Stimulated activated CD4-positive, alpha-beta T cell treated with anti-CD3 and anti-CD28 coated beads, Interleukin-4, amount 100 ng/mL, for 48 hours (primary cell): ENCODE measurements around the gene MBTPS1.

Source experiments
- DNase-seq, 2 donors: peaks; one replicate each; pipeline ENCODE4 v3.0.0-alpha.2; 2020; ENCODE audit warnings: low read depth in 2 of 2

MBTPS1 gene

DNA sequence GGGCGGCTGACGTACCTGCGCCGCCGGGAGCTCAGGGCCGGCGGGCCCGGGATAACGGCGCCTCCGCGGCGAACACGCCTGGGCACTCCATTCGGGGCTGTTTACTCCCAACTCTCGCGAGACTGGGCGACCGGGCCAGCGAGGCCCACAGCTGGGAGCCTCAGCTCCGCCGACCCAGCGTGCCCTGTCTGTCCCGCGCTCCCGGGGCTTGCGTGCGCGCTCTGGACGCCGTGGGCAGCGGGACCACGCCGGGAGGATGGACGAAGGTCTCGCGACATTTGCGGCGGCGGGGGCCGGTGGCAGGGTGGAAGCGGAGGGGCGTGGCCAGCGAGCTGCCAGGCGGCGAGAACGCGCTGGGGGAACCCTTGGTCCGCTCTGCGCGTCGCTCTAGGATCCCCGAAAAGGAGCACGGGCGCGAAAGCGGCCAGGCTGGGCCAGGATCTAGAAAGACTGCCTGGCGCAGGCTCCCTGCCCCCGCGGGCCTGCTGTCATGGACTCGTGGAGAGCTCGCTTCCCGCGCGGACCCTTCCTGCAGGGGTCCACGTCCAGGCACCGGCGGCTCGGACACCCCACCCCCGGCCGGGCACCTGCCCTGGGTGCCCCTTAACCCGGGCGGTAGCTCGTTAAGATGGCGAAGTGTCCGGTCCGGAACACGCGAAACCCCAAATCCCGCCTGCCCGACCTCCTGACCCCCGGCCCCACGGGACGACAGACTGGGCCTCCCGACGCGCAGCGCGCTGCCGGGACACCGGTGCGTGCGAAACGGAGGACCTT lies at the start of gene MBTPS1:
Gene MBTPS1 (minus strand): TSS at position 223 of the 774 bp plus-strand sequence. CDS start 15,159 bp downstream, outside the sequence.
- DNase-seq = peak; percentile 98

DNA sequence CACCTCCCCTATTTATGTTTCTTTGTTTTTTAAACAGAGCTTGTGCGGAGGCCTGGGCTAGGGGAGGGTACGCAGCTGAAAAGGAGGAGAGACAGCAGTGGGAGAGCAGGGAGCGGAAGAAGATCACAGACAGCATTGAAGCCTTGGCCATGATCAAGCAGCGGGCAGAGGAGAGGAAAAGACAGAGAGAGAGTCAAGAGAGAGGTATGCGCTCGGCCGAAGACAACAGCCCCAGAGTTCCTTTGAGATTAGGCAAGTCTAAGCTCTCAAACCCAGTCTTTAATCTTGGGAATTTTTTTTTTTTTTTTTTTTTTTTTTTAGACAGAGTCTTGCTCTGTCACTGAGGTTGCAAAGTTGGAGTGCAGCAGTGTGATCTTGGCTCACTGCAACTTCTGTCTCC lies 49.0 kb upstream of the MBTPS1 start:
- DNase-seq = no peak

DNA sequence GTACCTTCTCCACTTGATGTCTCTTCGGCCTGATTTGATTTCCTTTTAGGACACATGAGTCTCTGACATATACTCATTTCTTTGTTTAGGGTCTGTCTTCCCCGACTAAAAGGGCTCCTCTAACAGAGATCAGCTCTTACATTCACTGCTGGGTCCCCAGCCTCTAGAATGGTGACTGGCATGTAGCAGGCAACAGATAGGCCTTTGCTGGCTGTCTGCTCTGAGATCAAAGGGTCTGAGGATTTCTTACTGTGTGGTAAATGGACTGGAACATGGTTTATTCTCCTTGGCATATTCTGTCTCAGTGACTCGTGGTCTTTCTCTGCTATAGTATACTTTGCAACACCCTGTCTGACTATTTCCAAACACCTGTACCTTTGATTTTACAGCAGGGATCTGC lies 45.1 kb upstream of the MBTPS1 start:
- no peak for DNase-seq

DNA sequence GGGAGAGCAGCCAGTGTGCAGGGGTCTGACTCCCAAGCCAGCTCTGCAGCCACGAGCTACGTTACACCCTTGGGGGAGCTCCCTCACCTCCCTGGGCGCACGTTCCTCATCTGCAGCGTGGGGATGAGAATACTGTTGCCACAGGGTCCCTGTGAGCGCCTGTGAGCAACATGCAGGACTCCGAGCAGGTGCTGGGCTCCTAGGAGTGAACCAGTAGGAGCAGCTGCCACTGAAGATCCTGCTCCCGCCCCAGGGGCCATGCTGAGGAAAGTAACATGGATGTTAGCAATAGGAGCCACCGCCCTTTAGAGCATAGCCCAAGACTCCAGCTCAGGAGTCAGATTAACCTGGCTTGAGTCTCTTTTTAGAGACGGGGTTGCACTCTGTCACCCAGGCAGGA lies 44.3 kb upstream of the MBTPS1 start:
- DNase-seq = no peak

DNA sequence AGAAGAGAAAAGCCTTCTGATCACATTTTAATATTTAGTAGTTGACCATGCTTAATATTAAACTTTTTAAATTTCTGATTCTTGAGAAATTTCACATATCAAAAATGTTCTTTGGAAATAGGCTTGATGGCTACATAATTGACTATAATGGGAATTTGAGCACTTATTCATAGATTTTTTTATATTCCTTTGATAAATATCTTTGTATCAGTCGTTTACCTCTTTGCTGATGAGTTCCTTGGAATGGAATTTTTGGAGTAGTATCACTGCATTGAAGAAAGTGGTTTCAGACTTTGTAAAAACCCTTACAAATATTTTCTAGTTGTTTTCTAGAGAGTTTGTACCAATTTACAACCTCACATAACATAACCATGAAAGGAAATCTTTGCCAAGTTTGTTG lies 43.1 kb upstream of the MBTPS1 start:
- no peak for DNase-seq

DNA sequence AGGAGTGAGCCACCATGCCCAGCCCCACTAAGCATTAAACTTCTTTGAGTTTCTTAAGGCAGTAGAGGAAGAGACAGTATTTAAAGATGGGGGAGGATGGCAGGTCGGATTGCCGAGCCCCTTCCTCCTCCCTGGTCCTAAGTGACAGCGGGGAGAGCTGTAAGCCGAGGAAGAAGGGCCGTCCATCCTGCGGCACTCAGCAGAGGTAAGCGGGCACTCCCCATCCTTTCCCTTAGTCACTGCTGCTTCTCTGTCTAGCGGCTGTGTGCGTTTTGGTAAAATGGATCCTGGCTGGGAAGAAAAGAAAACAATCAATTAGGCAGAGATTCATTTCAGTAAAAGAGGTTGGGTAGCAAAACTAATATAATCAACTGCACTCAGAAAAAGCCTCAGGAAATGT lies 42.3 kb upstream of the MBTPS1 start:
- DNase-seq = no peak

DNA sequence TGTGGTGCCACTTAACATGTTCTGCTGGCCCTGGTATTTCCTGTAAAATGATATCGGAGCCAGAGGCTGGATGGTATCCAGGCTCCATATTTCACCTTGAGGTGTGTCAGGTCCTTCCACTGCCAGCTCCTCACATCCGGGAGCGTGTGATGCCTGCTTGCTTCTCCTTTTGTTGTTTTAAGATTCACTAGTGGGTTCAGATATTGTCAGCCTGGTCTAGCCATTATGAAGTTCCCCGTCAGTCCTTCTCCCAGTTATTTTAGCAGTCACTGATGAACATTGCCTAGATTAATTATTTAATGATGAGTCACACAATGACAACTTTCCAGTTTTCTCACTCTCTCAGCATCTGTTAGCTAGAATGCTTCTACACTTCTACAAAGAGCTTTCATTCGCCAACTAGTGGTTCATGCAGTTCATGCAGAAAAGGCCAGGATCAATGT lies 39.6 kb upstream of the MBTPS1 start:
- DNase-seq = no peak

DNA sequence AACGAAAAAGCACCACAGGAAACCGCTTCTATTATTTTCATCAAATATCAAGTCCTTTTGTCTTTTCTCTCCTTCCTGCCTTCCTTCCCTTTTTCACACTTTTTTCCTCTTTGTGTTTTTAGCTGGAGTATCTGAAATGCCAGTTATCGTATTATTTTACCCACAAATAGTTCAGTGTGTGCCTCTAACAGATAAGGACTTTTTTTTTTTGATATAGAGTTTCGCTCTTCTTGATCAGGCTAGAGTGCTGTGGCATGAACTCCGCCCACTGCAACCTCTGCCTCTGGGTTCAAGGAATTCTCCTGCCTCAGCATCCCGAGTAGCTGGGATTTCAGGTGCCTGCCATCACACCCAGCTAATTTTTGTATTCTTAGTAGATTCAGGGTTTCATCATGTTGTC lies 39.0 kb upstream of the MBTPS1 start:
- no peak for DNase-seq

DNA sequence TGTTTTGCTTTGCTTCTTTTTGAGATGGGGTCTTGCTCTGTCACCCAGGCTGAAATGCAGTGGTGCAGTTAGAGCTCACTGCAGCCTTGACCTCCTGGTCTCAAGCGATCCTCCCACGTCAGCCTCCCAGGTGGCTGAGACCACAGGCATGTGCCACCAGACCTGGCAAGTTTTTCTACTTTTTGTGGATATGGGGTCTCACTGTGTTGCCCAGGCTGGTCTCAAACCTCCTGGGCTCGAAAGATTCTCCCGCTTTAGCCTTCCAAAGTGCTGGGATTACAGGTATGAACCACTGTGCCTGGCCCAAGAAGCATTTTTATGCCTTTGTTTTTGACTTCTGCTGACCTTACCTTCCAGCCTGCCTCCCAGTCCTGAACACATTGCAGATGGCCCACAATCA lies 38.5 kb upstream of the MBTPS1 start:
- DNase-seq = no peak

DNA sequence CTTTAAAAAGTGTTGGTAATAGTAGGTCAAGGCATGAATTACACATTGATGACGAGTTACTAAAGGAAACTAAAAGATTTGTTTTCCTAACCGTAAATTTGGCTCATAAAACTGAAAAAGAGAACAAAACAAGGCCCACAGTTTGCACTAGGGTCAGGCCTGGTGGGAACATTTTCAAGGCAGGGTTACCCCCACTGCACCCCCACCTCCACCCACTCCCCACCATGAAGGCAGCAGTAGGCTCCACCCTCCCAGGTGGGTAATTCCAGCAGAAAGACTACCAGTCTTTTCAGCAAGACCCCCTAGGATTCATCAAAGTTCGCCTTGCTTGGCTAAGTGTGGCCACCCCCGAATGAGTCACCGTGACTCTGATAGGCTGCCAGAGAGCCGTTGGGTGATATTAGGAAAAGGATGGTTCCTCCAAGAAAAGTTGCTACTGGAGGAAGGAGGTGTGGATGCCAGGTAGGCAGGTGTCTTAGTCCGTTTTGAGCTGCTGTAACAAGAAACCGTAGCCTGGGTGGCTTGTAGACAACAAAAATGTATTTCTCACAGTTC lies 37.0 kb upstream of the MBTPS1 start:
- no peak for DNase-seq

DNA sequence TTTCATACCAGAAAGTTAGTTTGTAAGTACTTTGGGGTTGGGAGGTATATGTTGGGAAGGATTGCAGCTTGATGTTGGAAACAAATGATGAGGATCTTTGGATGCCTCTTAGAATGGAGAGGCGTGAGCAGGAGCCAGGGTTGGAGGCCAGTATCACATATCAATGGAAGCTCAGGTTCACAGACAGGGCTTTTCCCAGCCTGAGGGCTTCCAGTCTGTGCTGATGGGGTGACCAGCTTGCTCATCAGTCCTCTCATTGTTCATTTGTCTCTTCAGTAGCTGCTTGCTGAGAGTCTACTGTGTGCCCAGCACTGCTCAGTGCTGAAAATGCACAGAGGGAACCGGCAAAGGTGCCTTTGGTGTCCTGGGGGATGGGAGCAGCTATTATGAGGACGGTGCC lies 34.2 kb upstream of the MBTPS1 start:
- no peak for DNase-seq

DNA sequence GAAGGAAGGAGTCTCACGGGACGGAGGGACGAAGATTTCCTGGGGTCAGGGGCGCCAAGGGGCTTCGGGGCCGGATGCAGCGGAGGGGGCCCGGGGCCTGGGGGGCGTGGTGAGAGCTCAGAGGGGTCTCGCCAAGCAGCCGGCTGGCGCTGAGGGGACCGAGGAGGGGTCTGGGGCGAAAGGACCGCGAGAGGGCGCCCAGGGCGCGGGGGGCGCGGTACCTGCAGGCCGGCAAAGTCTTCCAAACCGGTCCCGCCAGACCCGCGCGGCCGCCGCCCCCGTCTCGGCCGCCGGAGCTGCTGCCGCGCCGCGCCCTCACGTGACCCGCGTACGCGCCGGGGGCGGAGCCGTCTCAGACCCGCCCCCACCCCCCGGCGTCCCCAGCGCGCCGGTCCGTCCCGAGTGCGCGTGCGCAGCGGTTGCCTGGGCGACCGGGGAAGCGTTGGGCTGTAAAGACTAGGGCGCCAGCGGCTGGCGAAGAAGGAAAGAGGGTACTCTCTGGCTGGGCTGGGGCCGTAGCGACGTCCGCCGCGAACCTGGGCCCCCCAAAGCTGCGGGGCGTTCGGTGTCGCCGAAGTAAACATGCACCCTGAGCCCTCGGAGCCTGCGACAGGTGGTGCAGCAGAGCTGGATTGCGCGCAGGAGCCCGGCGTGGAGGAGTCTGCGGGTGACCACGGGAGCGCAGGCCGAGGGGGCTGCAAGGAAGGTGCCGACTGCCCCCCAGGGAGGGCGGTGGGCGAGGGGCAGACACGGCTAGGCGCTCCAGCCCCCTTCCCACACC lies 28.3 kb upstream of the MBTPS1 start, which contains the start of the genes DNAAF1 and HSDL1:
Gene DNAAF1 (plus strand): TSS at position 450 of the 781 bp plus-strand sequence. CDS start 133 bp downstream, at position 583.
Gene HSDL1 (minus strand): TSS at position 319 of the 781 bp plus-strand sequence. CDS start 13,856 bp downstream, outside the sequence.
- DNase-seq = peak; percentile 90 to 95

DNA sequence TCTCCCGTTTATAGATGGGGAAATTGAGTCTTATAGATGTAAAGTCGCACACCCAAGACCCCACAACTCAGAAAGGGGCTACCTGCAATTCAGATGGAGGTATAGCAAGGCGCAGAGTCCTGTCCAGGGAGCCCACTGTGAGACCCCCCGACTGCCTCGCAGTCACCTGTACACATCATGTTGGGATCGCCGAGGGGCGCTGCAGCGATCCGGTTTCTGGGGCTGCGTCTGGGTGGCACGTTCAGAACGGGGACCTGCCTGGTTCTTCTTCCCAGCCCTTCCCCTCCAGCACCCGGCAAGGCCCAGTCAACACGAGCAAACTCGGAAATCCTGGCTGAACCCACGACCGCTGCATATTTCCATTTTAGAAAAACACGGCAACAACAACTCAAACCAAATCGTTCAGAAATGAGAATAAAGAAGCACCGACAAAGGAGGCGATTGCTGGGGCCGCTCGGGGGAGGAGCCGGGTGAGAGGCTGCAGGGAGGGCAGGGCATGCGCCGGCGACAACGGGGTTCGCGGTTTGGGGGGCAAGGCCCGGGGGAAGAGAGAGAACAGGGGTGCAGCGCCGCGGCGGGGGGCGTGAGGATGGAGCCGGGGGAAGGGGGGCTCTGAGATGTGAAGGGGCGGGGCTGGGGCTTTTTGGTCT lies 27.6 kb upstream of the MBTPS1 start:
- DNase-seq = peak; percentile 12 to 41

DNA sequence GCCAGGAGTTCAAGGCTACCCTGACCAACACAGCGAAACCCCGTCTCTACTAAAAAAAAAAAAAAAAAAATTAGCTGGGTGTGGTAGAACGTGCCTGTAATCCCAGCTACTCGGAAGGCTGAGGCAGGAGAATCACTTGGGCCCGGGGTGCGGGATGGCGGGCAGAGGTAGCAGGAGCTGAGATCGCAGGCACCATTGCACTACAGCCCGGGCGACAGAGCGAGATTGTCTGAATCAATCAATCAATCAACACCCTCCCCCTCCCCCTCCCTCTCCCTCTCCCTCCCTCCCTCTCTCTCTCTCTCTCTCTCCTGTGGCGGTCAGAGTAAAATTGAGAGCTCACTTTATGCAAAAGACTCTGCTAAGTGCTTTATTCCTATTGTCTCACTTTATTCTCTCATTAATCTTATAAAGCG lies 27.1 kb upstream of the MBTPS1 start:
- DNase-seq = no peak

DNA sequence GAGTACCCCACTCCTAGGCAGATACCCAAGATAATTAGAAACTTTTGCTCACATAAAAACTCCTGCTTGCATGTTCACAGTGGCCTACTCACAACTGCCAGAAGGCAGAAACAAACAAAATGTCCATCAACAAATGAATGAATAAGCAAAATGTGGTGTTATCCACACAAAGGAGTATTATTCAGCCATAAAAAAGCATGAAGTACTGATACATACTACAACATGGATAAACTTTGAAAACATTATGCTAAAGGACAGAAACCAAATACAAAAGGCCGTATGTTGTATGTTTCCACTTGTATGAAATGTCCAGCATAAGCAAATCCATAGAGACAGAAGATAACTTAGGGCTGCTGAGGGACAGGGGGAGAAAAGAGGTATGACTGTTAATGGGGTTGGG lies 26.3 kb upstream of the MBTPS1 start:
- no peak for DNase-seq

DNA sequence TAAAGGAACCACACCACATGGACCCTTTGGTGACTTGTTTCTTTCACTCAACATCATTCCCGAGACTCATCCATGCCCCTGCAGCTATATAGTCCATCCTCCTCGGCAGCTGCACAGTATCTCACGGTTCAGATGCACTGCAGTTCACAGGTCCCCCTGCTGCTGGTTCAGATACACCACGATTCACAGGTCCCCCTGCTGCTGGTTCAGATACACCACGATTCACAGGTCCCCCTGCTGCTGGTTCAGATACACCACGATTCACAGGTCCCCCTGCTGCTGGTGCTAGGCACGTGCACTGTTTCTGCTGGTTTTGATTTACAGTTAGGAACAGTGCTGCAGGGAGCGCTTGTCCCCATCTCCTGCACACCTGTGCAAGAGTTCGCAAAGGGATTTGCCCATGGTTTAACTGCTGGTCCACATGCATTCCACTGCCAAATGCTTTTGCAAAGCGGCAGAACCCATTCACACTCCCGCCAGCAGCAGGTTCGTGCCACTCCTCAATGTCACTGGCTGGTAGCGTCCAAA lies 24.5 kb upstream of the MBTPS1 start:
- no peak for DNase-seq

DNA sequence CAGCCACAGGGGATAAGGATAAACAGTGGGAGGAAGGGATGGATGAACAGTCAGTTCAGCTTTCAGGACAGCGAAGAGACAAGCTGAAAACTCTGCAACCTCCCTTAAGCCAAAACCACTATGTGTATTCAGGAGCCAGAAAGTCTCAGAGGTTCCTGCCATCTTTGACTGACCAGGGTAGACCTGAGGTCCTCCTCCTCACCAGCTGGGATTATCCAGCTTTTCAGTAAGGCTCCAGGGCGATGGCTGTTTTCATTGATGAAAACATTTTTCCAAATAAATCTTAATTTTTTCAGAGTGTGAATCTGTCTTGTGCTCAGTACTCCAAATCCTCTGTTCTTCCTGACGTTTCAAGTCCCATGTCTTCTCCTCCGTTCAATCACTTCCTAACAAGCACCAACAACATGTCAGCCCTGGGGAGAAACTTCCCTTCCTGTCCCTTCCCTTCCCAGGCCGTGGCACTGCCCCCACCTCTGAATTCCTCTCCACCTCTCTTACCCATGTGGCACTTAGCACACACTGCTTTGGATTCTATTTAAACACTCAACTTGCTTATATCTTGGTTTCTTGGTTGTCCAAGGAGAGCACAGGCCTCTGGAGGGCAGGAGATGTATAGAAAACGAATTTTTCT lies 23.0 kb upstream of the MBTPS1 start:
- DNase-seq = no peak

DNA sequence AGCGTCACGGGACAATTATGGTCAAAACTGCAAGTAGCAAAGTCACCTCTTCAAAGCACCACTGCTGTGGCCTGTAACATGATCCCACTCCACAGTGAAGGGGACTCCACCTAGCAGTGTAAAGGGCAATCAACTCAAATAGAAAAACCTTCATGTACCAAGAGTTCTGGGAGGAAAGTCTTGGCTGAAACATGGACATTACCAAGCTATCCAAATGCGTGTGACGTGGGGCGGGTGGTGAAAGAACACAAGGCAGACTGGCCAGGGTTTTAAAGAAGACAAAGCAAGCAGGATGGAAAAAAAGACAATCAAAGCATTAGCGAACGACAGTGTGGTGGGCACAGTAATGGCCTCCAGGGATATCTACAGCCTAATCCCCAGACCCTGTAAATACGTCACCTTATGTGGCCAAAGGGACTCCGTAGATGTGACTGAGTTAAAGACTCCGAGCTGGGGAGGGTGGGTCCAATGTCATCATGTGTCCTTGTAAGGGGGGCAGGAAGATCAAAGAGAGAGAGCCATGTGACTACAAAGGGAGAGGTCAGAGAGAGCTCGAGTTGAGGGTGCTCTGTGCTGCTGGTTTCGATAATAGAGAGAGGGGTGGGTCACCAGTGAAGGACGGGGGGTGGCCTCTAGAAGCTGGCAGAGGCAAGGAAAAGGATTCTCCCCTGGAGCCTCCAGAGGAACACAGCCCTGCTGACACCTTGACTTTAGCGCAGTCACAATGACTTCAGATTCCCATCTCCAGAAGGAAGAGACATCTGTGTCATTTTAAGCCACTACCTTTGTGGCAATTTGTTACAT lies 22.3 kb upstream of the MBTPS1 start:
- no peak for DNase-seq

DNA sequence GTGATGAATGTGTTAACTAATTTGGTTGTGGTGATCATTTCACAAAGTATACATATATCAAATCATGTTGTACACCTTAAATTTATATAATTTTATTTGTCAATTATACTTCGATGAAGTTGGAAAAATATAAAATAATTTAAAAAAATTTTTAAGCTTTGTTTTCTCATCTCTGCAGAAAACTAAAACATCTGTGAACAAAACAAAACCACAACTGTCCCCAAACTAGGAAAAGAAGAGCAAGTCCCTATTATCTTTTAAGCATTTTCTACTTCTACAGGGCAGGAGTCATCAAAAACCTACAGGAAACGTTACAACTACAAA lies 21.7 kb upstream of the MBTPS1 start:
- no peak for DNase-seq

DNA sequence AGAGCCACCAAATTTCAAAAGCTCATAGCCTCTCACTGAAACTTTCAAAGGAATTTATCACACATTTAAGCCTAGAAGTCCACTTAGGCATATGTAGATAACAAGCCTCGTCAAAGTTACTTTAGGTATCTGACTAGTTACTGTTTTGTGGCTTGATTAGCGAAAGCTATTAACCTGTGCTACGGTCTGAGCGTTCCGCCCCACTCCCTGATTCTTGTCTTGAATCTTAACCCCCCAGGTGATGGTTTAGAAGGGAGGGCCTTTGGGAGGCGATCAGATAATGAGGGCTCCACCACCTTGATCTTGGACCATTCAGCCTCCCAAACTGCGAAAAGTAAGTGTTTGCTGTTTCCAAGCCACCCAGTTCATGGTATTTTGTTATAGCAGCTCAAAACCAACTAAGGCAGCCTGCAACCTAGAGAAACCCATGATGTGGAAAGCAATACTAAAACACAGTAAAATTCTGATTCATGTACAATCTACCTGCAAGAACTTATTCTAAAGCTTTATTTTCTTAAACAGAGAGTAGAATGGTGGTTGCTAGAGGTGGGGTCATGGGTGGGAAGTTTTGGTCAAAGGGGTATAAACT lies 21.1 kb upstream of the MBTPS1 start:
- no peak for DNase-seq
